ENCODE data around the gene TRIM10. TPM values are rescaled to one million over a fixed set of nuclear protein-coding genes. Genes with fewer than 3 reads are reported as not detected.

Gene TRIM10
- total RNA-seq, 1 donor from 2014 or later: not detected

GRCh38 chr6:30102970-30103871, 57.8 kb downstream of the TRIM10 start:
- peak; percentile 85 for DNase-seq
- peak; percentile 85 for ATAC-seq
- intact Hi-C loops (cut with micrococcal nuclease): no loop called here

GRCh38 chr6:30102414-30102969, 58.5 kb downstream of the TRIM10 start:
- DNase-seq (no peak), ATAC-seq (peak; percentile 12)
- intact Hi-C loops (cut with micrococcal nuclease): no loop called here

Other genes starting within 250 kb of the TRIM10 start
- 256 TPM for gene HLA-A, start 218.7 kb downstream of the TRIM10 start, total RNA-seq
- gene POLR1H, start 99.9 kb downstream of the TRIM10 start, total RNA-seq: 16.1 TPM
- gene PPP1R11, start 94.0 kb downstream of the TRIM10 start, total RNA-seq: 44.1 TPM
- not detected for gene RNF39, start 85.4 kb downstream of the TRIM10 start, total RNA-seq
- gene TRIM31, start 48.1 kb downstream of the TRIM10 start, total RNA-seq: not detected
- not detected for gene TRIM40, start 25.1 kb downstream of the TRIM10 start, total RNA-seq
- gene TRIM15, start 2.3 kb upstream of the TRIM10 start, total RNA-seq: not detected
- gene TRIM26, start 52.2 kb upstream of the TRIM10 start, total RNA-seq: 21.9 TPM
- gene TRIM39, start 165.7 kb upstream of the TRIM10 start, total RNA-seq: 9.0 TPM
- gene RPP21, start 183.9 kb upstream of the TRIM10 start, total RNA-seq: 25.5 TPM

All from left ventricle myocardium superior (tissue), 1 donor.